ENCODE measurements around the gene NTM. TPM values are rescaled to one million over a fixed set of nuclear protein-coding genes. Genes with fewer than 3 reads are reported as not detected.

NTM gene
- total and polyA plus RNA-seq, 2 experiments from 2014 or later = 2.2 to 4.9 TPM

GRCh38 chr11:131606811-131607335 is 236.5 kb downstream of the NTM start:
- Histone ChIP-seq H3K9me2 (replicated peaks; ENCODE audit: insufficient read depth) (no peaks in the 10 kb centered on the region), H3K9me3 (ENCODE audit: low read depth) (no peaks in the 10 kb centered on the region), H3K4me2 (no peak overlapping the region)

GRCh38 chr11:131609337-131609736 is 238.9 kb downstream of the NTM start:
- peak; percentile 19 for DNase-seq (ENCODE audit: low spot score)
- H3K9me2 ChIP-seq (replicated peaks; ENCODE audit: insufficient read depth) = no peaks in the 10 kb centered on the region
- H3K36me3 ChIP-seq (replicated peaks; ENCODE audit: insufficient read depth, low read depth) = no peaks in the 10 kb centered on the region
- H3K79me2 ChIP-seq = no peaks in the 10 kb centered on the region
- TF ChIP-seq CTCF (IDR thresholded peaks at IDR 0.05; ENCODE audit: poor library complexity) (no peak), EZH2 (IDR thresholded peaks at IDR 0.05; ENCODE audit: borderline replicate concordance) (no peak), EZH2phosphoT487 (IDR thresholded peaks at IDR 0.05; ENCODE audit: low read depth, severe bottlenecking, unreplicated experiment) (no peak)
- no peaks in the 10 kb centered on the region for H4K20me1 ChIP-seq (ENCODE audit: insufficient read depth, poor library complexity, severe bottlenecking)
- H3K4me1 ChIP-seq (ENCODE audit: insufficient read depth) = peaks cover 11% of the 10 kb centered on the region
- H3K27me3 ChIP-seq = peaks cover 8% of the 10 kb centered on the region
- H3K4me2 ChIP-seq = no peak overlapping the region
- H3K9me3 ChIP-seq (ENCODE audit: low read depth) = no peaks in the 10 kb centered on the region
- no peak overlapping the region for H2AFZ ChIP-seq
- H3K27ac ChIP-seq = no peak overlapping the region
- 55% methylated on average over 4 of the region's 4 CpGs for WGBS (ENCODE audit: low lambda C conversion rate, missing lambda C conversion rate)
- H3K4me3 ChIP-seq = no peak overlapping the region

More at GRCh38 chr11:131606811-131607335, 236.5 kb downstream of the NTM start:
- no peak for DNase-seq (ENCODE audit: low spot score)
- Histone ChIP-seq H3K4me1 (ENCODE audit: insufficient read depth) (peaks cover 10% of the 10 kb centered on the region), H3K27me3 (peaks cover 8% of the 10 kb centered on the region), H2AFZ (no peak overlapping the region), H3K36me3 (replicated peaks; ENCODE audit: insufficient read depth, low read depth) (no peaks in the 10 kb centered on the region), H3K27ac (no peak overlapping the region), H3K79me2 (no peaks in the 10 kb centered on the region), H4K20me1 (ENCODE audit: insufficient read depth, poor library complexity, severe bottlenecking) (no peaks in the 10 kb centered on the region), H3K4me3 (no peak overlapping the region)
- TF ChIP-seq CTCF (IDR thresholded peaks at IDR 0.05; ENCODE audit: poor library complexity) = no peak
- no peak for TF ChIP-seq EZH2 (IDR thresholded peaks at IDR 0.05; ENCODE audit: borderline replicate concordance)
- TF ChIP-seq EZH2phosphoT487 (IDR thresholded peaks at IDR 0.05; ENCODE audit: low read depth, severe bottlenecking, unreplicated experiment) = no peak
- 64% methylated on average over 6 of the region's 6 CpGs for WGBS (ENCODE audit: low lambda C conversion rate, missing lambda C conversion rate)

- Histone ChIP-seq H3K36me3 (replicated peaks; ENCODE audit: insufficient read depth, low read depth) (no peaks in the 10 kb centered on the region), H3K9me2 (replicated peaks; ENCODE audit: insufficient read depth) (no peaks in the 10 kb centered on the region), H3K9me3 (ENCODE audit: low read depth) (no peaks in the 10 kb centered on the region), H2AFZ (no peak overlapping the region), H3K79me2 (no peaks in the 10 kb centered on the region), H3K4me1 (ENCODE audit: insufficient read depth) (peaks cover 16% of the 10 kb centered on the region), H3K4me3 (no peak overlapping the region), H4K20me1 (ENCODE audit: insufficient read depth, poor library complexity, severe bottlenecking) (no peaks in the 10 kb centered on the region), H3K27me3 (peaks cover 8% of the 10 kb centered on the region), H3K4me2 (no peak overlapping the region), H3K27ac (no peak overlapping the region)
- no peak for TF ChIP-seq EZH2 (IDR thresholded peaks at IDR 0.05; ENCODE audit: borderline replicate concordance)
- TF ChIP-seq CTCF (IDR thresholded peaks at IDR 0.05; ENCODE audit: poor library complexity) = no peak
- TF ChIP-seq EZH2phosphoT487 (IDR thresholded peaks at IDR 0.05; ENCODE audit: low read depth, severe bottlenecking, unreplicated experiment) = no peak
- no peak for DNase-seq (ENCODE audit: low spot score)
- 89% methylated on average over 3 of the region's 3 CpGs for WGBS (ENCODE audit: low lambda C conversion rate, missing lambda C conversion rate)
These were observed 239.5 kb downstream of the NTM start for GRCh38 chr11:131609921-131610320.

Measured in hepatocyte (in vitro differentiated cells).